Epidermal melanocyte (primary cell): Measurements from ENCODE around the gene SMIM24.
"Not testable (repeated sequence)": the region's sequence is repeated elsewhere in the genome, so short reads cannot be mapped to it uniquely, and the experiment has no call there.

Experiments
- DNase-seq: peaks from one replicate; pipeline ENCODE4 v3.0.0; 2011; ENCODE audit warnings: low spot score; ENCODE audit not compliant: insufficient read length

SMIM24 gene

DNA sequence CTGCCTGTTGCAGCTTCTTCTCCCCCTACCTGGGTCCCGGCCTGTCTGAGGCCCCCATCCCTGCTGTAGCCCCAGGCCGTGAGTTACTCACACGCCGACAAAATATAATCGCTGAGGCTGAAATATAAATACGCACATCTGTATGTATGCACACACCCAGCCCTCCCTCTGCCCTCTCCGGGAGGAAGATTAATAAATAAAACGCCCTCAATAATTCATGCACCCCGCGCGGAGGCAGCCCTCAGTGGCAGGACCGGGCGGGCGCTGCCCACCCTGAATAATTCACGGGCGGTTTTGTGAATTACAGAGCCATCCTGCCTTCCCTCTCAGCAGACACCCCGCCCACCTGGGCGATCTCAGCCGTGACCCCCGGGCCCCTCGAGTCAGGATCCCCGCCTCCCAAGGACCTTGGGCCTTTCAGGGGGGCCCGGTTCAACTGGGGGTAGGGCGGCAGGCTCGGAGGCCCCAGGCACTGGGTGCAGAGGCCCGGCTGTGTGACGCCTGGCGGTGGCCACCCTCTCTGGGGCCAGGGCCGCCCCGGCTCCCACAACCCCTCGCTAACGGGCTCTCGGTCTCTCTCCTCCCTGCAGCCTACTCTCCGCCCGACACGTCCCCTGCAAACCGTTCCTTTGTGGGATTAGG is 24.2 kb downstream of the SMIM24 start:
- no peak for DNase-seq

- DNase-seq: no peak
Observed at GRCh38 chr19:3455393-3455955, 24.9 kb downstream of the SMIM24 start.

GRCh38 chr19:3454656-3455392 is 25.5 kb downstream of the SMIM24 start:
- no peak for DNase-seq

DNA sequence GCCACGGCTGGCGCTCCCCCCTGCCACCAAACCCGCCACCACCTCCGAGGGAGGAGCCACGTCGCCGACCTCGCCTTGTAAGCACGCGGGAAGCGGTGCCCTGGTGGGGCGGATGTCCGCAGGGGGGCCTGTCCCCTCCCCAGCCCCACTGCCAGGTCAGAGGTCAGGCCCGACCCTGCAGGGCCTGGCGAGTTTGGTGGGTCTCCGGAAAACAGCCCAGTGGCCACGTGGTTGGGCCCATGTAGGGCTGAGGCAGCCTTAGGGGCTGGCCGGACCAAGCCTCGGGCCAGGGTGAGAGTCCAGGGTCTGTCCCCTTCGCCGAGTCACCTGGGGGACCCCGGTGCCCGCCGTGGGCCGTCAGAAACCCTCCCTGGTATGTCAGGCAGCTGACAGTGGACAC is 26.5 kb downstream of the SMIM24 start:
- DNase-seq: no peak

DNA sequence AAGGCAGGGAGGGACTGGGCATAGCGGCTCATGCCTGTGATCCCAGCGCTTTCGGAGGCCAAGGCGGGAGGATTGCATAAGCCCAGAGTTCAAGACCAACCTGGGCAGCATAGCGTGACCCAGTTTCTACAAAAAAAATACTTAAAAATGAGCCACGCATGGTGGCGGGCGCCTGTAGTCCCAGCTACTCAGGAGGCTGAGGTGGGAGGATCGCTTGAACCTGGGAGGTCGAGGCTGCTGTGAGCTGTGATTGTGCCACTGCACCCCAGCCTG is 27.4 kb downstream of the SMIM24 start:
- DNase-seq: not testable (repeated sequence)

DNA sequence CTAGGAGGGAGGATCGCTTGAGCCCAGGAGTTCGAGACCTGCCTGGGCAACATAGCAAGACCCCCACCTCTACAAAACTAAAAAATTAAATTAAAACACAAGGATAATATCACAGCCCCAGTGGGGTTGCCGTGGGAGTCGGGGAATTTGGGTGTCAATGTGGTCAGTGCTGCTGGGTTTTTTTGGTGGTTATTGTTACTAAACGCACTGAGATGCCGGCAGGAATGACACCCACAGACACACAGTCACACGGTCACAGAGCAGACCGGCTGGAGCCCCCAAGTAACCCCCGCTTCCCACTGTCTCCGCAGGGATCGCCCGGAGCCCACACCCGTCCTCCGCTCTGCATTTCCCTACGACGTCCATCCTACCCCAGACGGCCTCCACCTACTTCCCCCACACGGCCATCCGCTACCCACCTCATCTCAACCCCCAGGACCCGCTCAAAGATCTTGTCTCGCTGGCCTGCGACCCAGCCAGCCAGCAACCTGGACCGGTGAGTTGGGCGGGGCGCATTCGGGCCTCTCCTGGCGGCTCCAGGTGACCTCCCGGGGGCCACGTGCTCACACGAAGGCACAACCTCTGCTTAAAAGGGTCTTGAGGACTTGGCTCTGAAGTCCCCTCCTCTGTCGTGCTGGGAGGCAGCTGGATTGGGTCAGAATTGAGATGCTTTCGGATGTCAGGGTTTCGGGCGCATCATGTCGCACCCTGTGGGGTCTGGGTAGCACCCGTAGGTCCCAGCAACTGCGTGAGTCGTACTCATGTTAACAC is 28.0 kb downstream of the SMIM24 start:
- DNase-seq: no peak

GRCh38 chr19:3451451-3451866 is 28.9 kb downstream of the SMIM24 start:
- DNase-seq: no peak

DNA sequence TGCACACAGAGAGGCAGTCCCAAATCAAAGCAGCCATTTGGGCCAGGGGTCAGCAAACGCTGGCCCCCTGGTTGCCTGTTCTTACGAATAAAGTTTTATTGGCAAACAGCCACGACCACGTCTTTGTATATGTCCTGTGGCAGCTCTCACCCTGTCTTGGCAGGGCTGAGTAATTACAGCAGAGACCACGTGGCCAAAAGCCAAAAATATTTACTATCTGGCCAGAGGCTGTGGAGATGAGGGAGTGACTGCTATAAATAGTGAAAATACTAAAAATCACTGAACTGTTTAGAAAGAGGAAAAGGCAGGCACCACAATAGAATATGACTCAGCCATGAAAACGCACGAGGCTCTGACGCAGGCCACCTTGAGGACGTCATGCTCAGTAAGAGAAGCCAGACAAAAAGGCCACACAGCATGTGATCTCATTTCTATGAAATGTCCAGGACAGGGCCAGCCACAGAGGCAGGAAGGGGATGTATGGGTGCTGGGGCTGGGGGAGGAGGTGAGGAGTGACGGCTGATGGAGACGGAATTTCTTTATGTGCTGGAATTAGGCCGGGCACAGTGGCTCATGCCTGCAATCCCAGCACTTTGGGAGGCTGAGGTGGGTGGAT is 29.4 kb downstream of the SMIM24 start:
- DNase-seq: peak; percentile 85

GRCh38 chr19:3448616-3449334 is 31.6 kb downstream of the SMIM24 start:
- DNase-seq: no peak

DNA sequence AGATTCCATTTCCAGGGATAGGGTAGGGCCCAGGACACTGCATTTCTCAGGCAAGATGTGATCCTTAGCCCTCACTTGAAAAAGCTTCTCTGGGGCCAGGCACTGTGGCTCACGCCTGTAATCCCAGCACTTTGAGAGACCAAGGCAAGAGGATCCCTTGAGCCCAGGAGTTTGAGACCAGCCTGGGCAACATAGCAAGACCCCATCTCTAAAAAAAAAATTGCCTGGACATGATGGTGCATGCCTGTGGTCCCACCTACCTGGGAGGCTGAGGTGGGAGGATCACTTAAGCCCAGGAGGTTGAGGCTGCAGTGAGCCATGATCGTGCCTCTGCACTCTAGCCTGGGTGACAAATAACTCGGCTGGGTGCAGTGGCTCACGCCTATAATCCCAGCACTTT is 33.7 kb downstream of the SMIM24 start:
- not testable (repeated sequence) for DNase-seq

- no peak for DNase-seq
Observed at GRCh38 chr19:3444695-3445234, 35.6 kb downstream of the SMIM24 start.

GRCh38 chr19:3443840-3444694 is 36.3 kb downstream of the SMIM24 start:
- DNase-seq: peak; percentile 66

DNA sequence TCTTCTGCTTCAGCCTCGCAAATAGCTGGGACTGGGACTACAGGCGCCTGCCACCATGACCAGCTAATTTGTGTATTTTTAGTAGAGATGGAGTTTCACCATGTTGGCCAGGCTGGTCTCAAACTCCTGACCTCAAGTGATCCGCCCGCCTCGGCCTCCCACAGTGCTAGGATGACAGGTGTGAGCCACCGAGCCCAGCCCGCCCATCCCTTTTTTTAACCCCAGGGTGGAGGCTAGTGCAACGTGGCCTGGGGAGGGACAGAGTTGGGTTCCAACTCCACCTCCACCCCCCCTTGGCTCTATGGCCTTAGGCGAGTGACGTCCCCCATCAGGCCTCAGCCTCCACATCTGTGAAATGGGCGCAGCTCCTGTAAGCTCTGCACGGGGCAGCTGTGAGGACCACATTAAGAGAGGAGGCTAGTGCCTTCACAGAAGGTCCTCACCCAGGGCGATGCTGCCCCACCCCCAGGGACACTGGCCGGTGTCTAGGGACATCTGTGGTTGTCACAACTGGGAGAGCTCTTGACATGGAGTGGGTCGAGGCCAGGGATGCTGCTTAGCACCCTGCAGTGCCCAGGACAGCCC is 37.7 kb downstream of the SMIM24 start:
- no peak for DNase-seq

DNA sequence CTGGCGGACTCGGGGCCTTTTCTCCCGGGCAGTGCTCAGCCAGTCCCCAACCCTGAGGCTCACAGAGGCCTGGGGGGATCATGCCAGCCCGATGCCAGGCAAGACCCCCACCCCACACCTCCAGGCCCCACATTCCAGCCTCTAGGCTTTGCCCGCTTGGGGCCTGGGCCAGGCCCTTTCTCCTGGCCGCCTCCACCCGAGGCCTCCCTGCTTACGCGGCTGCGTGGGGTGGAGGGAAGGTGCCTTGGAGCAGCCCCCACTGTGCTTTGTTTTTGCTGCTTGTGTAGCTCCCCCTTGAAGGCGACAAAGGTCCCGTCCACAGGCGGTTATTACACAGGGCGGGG is 38.4 kb downstream of the SMIM24 start:
- no peak for DNase-seq

DNA sequence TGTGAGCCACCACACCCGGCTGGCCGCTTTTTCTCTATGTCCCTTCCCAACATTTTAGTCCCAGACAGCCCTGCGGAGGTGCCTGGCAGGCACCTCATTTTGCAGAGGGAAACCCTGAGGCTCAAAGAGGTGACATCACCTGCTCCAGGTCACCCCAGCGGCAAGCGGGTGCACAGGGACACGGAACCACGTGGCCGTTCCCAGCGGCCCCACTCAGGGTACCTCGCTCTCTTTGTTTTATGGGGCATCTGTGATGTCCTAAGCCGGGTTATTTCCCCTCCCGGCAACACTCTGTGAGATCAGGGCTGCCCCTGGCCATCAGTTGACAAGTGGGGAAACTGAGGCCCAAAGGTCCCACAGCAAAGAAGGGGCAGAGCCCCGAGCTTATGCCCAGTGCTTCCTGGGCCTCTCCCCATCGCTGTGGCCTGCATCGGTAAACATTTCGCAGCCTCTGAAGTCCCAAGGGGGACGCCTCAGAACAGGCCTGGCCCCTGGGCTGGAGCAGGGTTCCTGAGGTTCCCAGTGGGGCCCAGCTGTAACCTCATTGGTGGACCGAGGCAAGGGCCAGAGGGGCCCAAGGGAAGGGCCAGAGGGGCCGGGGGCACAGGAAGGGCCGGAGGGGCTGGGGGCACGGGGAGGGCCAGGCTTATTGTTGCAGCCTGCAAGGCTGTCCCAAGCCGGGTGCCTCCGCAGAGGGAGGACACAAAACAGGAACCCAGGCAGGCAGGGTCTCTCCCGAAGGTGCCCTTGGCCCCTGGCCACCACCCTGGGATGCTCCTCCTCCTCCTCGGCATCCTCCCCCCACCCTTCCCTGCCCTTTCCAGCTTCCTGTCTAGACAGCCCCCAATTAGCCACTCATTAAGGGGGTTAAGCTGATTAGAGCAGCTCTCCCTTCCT is 39.0 kb downstream of the SMIM24 start:
- DNase-seq: no peak

- DNase-seq: no peak
Observed at GRCh38 chr19:3440082-3440481, 40.2 kb downstream of the SMIM24 start.

DNA sequence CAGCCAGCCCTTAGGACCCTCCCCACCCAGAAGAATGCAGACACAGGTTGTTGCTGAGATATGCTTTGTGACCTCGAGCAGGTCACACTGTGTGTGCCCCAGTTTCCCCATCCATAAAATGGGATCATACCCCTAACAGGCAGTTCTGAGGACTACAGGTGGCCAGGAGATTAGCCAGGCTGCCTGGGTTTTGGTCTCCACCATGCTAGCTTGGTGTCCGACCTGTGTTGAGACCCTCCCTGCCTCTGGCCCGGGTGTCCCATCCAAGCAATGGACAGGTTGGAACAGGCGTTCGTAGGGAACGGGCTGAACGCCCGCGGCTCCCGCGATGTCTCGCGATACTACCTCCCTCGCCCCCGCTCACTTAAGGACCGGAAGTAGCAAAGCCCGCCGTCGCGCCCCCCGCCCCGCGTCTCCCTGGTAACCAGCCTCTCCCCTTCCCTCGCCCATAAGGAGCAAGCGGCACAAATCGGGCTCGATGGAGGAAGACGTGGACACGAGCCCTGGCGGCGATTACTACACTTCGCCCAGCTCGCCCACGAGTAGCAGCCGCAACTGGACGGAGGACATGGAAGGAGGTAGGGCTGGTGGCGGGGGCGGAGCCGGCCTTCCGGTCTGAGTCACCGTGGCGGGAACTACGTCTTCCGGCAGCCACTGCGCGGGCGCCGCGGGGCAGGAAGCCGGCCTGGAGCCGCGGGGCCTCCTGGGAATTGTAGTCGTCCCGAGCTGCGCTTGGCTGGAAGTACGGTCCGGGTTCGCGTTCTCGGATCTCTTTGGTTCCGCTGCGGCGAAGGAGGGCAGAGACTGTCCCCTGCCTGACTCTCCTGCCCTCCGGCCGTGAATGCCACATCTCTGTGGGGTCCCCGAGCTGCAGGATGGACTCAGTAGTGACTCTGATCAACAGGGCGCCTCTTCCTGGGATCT is 45.4 kb downstream of the SMIM24 start:
- peak; percentile 98 for DNase-seq
